Peyer's patch (tissue), 4 donors: ENCODE measurements around the gene MLPH. TPM values are rescaled to one million over a fixed set of nuclear protein-coding genes. Genes with fewer than 3 reads are reported as not detected.
A peak's percentile ranks its signal among the peaks of the same experiment; 100 is the strongest.

ENCODE experiments used
- DNase-seq, 3 donors: peaks; one replicate each; pipeline ENCODE4 v3.0.0-alpha.2; 2017 to 2019
- H3K27ac ChIP-seq, 4 donors: fragments of 200-600 bp; sonication (generic); one replicate each; pipeline ENCODE4 v1.5.1; 2016 to 2019
- H3K27me3 ChIP-seq, 2 donors: fragments of 200-600 bp; sonication (generic); one replicate each; pipeline ENCODE4 v1.5.1; 2019
- H3K36me3 ChIP-seq, 3 donors: fragments of 200-600 bp; sonication (generic); one replicate each; pipeline ENCODE4 v1.5.1; 2016 to 2019
- H3K4me1 ChIP-seq, 4 donors: fragments of 200-600 bp; sonication (generic); one replicate each; pipeline ENCODE4 v1.5.1; 2016 to 2019
- H3K4me3 ChIP-seq, 4 donors: fragments of 200-600 bp; sonication (generic); 1 replicate in 3 of 4; 2 replicates in 1 of 4; pipeline ENCODE4 v1.5.1; 2016 to 2019; ENCODE audit warnings: mild to moderate bottlenecking in 1 of 4
- H3K9me3 ChIP-seq, 4 donors: fragments of 200-600 bp; sonication (generic); one replicate each; pipeline ENCODE4 v1.5.1; 2016 to 2019; ENCODE audit warnings: mild to moderate bottlenecking in 1 of 4
- POLR2A ChIP-seq, 2 donors: fragments of 450-650 bp; IDR thresholded peaks; one replicate each; pipeline ENCODE4 v1.5.1; 2017; ENCODE audit warnings: antibody characterized with exemption in 2 of 2, mild to moderate bottlenecking in 2 of 2, moderate library complexity in 2 of 2
- total RNA-seq, 4 donors: library from RNA; depleted of rRNA; stranded (reverse); fragments of >200 nt; gene quantifications; one replicate each; pipeline ENCODE4 v1.1.0, GENCODE V29; 2016
- TF ChIP-seq, protein P1 (sequence below), 6 experiments: fragments of 450-650 bp in 4 of 6; fragments of 200-600 bp in 2 of 6; sonication (generic) in 1 of 6; IDR thresholded peaks; one replicate each; pipeline ENCODE4 v1.5.1; 2017 to 2019; ENCODE audit warnings: antibody characterized with exemption in 6 of 6, mild to moderate bottlenecking in 3 of 6, moderate library complexity in 1 of 6

The MLPH gene
- total RNA-seq, 4 donors from 2014 or later = 82.5 to 195 (median 116) TPM

DNA sequence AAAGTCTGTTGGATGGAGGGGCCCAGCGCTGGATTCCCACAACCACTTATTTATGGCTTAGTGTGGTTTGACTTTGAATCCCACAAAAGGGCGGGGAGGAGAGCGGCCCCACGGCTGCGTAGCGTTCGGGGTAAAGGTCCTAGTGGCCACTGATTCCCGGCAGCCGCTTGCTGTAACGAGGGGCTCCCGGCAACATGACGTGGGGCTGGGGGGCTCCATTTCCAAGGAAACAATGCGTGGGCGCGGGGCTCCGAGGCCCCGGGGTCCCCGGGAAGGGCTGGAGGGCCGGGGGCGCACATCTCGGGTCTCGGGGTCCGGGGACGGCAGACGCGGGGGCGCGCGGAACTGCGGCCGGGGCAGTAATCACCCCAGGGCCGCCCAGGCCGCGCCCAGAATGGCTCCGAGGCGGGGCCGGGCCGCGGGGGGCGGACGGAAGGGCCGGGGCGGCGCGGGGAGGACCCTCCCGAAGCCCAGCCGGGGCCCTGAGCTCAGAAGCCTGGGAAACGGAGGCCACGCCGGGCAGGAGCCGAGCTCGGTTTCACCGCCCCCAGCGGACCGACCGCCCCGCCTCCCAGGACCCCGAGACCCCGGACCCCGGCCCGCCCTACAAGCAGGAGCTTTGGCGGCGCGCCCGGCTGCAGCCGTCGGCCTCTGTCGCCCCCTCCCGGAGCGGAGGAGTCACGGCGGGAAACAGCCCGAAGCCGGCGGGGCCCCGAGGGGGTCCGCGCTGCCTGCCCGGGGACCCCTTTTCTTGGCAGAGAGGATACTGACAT, 11.9 kb upstream of the MLPH start:
- TF ChIP-seq, protein P1, sequence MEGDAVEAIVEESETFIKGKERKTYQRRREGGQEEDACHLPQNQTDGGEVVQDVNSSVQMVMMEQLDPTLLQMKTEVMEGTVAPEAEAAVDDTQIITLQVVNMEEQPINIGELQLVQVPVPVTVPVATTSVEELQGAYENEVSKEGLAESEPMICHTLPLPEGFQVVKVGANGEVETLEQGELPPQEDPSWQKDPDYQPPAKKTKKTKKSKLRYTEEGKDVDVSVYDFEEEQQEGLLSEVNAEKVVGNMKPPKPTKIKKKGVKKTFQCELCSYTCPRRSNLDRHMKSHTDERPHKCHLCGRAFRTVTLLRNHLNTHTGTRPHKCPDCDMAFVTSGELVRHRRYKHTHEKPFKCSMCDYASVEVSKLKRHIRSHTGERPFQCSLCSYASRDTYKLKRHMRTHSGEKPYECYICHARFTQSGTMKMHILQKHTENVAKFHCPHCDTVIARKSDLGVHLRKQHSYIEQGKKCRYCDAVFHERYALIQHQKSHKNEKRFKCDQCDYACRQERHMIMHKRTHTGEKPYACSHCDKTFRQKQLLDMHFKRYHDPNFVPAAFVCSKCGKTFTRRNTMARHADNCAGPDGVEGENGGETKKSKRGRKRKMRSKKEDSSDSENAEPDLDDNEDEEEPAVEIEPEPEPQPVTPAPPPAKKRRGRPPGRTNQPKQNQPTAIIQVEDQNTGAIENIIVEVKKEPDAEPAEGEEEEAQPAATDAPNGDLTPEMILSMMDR (IDR thresholded peaks at IDR 0.05) = peak; percentile 63 to 96 (median 81)
- peak; percentile 25 to 34 for TF ChIP-seq POLR2A (IDR thresholded peaks at IDR 0.05)
- H3K4me1 ChIP-seq = peaks cover 0 to 9% (median 3%) of the 10 kb centered on the region in 4 donors
- H3K36me3 ChIP-seq = no peaks in the 10 kb centered on the region
- DNase-seq = peak; percentile 64 to 88 (median 88)
- H3K27ac ChIP-seq = peak overlapping the region; percentile 83 to 95 (median 86)
- no peaks in the 10 kb centered on the region for H3K9me3 ChIP-seq
- peak overlapping the region; percentile 73 to 88 (median 82) for H3K4me3 ChIP-seq
- H3K27me3 ChIP-seq = no peaks in the 10 kb centered on the region

DNA sequence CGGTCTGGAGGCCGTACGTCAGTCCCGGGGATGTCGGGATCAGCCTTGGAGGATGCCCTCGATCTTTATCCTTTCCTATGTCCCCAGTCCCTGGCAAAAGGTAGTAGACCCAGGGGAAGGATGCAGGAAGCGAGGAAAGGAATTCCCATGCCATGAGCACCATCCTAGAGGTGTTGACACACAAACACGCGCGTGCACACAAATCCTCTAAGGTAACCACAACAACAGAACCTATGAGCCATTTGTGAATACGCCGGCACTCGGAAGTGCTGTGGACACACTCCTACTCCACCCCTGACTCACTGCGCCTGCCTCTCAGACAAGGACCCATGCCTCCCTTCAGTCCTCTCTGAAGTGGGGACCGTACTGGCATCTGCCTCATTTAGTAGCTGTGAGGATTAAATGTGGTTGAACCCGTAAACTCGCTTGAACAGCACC, 11.3 kb upstream of the MLPH start:
- Histone ChIP-seq H3K36me3 (no peaks in the 10 kb centered on the region), H3K9me3 (no peaks in the 10 kb centered on the region), H3K27me3 (no peaks in the 10 kb centered on the region), H3K27ac (peak overlapping the region; percentile 83 to 95 (median 86)), H3K4me3 (peak overlapping the region; percentile 73 to 88 (median 82)), H3K4me1 (peaks cover 0 to 9% (median 3%) of the 10 kb centered on the region in 4 donors)
- DNase-seq = no peak
- TF ChIP-seq, protein P1 (IDR thresholded peaks at IDR 0.05) = no peak
- no peak for TF ChIP-seq POLR2A (IDR thresholded peaks at IDR 0.05)

DNA sequence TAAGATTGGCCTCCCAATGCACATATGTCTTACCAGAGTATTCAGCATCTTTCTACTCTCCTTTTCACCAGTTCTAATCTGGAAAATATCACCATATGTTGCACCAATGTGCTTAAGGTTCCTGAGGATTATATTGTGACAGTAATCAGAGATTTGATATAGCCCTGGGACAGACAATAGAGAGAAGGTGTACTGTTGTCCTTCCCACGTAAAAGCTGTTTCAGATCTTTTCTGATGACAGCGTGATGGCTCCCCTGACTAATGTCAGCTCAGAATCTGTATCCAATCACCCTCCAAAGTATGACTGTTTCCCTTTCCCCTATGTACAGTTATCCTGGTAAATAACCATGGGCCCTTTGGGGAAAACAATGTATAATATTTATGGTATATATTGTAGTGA, 9.0 kb upstream of the MLPH start:
- Histone ChIP-seq H3K4me1 (peaks cover 0 to 21% (median 3%) of the 10 kb centered on the region in 4 donors), H3K36me3 (no peaks in the 10 kb centered on the region), H3K9me3 (no peaks in the 10 kb centered on the region), H3K4me3 (no peak overlapping the region), H3K27me3 (no peaks in the 10 kb centered on the region), H3K27ac (no peak overlapping the region)
- DNase-seq = no peak
- TF ChIP-seq, protein P1 (IDR thresholded peaks at IDR 0.05) = no peak
- no peak for TF ChIP-seq POLR2A (IDR thresholded peaks at IDR 0.05)

DNA sequence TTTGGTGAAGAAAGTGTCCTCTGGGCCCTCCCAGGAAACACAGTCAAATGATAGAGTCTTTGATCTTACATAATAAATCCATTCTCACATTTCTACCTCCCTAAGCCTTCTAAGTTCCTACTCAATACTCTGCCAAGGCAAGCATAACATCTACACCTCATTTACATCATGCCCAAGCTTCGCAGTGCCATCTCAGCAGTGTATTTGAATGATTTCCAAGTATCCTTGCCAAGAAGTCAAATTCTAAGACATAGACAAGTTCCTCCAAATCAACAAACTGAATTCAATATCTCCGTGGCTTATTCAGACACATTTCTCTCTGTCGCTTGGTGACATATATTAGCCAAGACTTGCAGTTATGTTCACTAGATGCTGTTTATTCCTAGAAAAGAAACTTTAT, 8.1 kb upstream of the MLPH start:
- no peaks in the 10 kb centered on the region for H3K9me3 ChIP-seq
- no peak overlapping the region for H3K4me3 ChIP-seq
- H3K36me3 ChIP-seq = no peaks in the 10 kb centered on the region
- no peak overlapping the region for H3K27ac ChIP-seq
- no peaks in the 10 kb centered on the region for H3K27me3 ChIP-seq
- DNase-seq = no peak
- H3K4me1 ChIP-seq = peaks cover 0 to 21% (median 3%) of the 10 kb centered on the region in 4 donors
- no peak for TF ChIP-seq POLR2A (IDR thresholded peaks at IDR 0.05)
- TF ChIP-seq, protein P1 (IDR thresholded peaks at IDR 0.05) = no peak

DNA sequence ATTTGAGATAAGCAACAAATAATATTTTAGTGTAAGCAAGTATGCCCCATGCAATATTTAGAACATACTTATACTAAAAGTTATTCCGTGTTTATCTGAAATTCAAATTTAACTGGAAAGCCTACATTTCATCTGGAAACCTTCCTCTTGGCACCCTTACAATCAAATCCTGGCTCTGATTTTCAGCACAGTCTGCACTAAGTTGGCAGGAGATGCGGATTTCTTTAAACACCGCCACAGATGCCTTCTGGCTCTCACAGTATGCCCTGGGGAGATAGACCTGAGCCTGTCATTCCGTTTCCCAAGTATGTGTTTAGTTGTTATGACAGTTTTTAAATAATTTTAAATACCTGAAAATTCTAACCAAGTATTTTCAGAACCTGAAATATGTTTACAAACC, 7.3 kb upstream of the MLPH start:
- Histone ChIP-seq H3K4me3 (no peak overlapping the region), H3K9me3 (no peaks in the 10 kb centered on the region), H3K27me3 (no peaks in the 10 kb centered on the region), H3K4me1 (peaks cover 0 to 14% (median 2%) of the 10 kb centered on the region in 4 donors), H3K27ac (no peak overlapping the region), H3K36me3 (no peaks in the 10 kb centered on the region)
- DNase-seq = no peak
- no peak for TF ChIP-seq POLR2A (IDR thresholded peaks at IDR 0.05)
- TF ChIP-seq, protein P1 (IDR thresholded peaks at IDR 0.05) = no peak
